ENCODE data around the gene STX5.

The STX5 gene

DNA sequence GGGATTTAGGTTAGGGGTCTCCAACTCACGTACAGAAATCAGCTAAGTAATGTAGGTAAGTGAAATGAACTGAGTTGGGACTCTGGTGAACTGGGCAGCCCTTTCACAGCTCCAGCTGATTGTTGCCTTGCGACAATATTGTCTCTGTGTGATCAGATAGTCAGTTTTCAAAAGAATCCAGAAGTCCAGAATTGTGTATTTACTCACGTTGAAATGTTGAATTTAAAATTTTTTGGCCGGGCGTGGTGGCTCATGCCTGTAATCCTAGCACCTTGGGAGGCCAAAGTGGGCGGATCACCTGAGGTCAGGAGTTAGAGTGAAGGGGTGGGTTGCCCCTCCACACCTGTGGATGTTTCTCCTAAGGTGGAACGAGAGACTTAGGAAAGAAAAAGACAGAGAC lies 26.4 kb upstream of the STX5 start:
- no peak for ATAC-seq (replicated peaks)
- no peak for DNase-seq
- no peaks in the 10 kb centered on the region for H3K9me3 Mint-ChIP-seq
- no peaks in the 10 kb centered on the region for H3K27me3 Mint-ChIP-seq
- peaks cover 43 to 51% of the 10 kb centered on the region in 2 donors for H3K36me3 Mint-ChIP-seq
- H3K4me1 Mint-ChIP-seq, result peaks cover 30 to 77% of the 10 kb centered on the region in 2 donors
- H3K4me3 Mint-ChIP-seq, result peak overlapping the region; percentile 97 to 98
- peak overlapping the region; percentile 51 for H3K27ac Mint-ChIP-seq

DNA sequence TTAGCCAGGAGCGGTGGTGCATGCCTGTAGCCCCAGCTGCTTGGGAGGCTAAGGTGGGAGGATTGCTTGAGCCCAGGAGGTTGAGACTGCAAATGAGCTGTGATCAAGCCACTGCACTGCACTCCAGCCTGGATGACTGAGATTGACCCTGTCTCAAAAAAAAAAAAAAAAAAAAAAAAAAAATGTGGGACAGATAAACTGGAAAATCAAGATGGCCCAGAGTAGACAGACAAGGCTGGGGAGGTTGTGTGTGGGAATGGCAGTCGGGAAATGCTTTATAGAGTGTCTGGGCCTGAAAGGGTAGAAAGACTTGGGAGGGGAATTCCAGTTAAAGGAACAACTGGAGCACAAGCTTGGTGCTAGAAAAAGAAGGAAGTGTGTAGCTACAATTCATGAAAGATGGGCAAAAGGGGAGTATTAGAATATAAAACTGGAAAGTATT lies 25.7 kb upstream of the STX5 start:
- Mint-ChIP-seq H3K4me1 (peaks cover 34 to 77% of the 10 kb centered on the region in 2 donors), H3K36me3 (peaks cover 49 to 54% of the 10 kb centered on the region in 2 donors), H3K4me3 (peak overlapping the region; percentile 97 to 98), H3K27me3 (no peaks in the 10 kb centered on the region), H3K9me3 (no peaks in the 10 kb centered on the region), H3K27ac (peak overlapping the region; percentile 65)
- no peak for DNase-seq
- ATAC-seq (replicated peaks), result no peak

DNA sequence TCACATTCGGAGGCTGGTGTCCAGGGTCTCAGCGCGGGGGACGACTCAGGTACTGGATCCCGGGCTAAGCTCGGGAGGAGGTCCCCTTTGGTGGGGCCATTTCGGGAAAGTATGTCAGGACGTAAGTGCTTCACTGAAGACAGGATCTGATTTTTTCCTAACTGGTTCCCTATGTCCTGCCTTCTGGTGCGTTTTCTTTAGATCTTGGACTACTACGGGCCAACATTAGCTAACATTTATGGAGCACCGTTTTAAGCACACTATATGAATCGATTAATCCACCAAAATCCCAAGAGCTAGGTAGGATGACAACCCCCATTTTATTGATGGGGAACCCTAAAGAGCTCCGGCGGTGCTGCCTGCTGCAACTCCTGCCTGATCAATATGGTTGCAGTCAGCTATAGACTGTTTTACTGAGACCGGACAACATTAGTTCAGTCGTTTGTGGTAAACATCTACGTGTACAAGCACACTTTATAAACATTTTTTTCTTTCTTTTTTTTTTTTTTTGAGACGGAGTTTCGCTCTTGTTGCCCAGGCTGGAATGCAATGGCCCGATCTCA lies 24.6 kb upstream of the STX5 start:
- Mint-ChIP-seq H3K27me3 (no peaks in the 10 kb centered on the region), H3K9me3 (no peaks in the 10 kb centered on the region), H3K27ac (peak overlapping the region; percentile 100), H3K36me3 (peaks cover 55 to 60% of the 10 kb centered on the region in 2 donors), H3K4me1 (peaks cover 36 to 79% of the 10 kb centered on the region in 2 donors), H3K4me3 (peak overlapping the region; percentile 97 to 98)
- ATAC-seq (replicated peaks), result peak; percentile 17 to 22
- DNase-seq, result no peak

- H3K27ac Mint-ChIP-seq, result peak overlapping the region; percentile 100
- peaks cover 55 to 61% of the 10 kb centered on the region in 2 donors for H3K36me3 Mint-ChIP-seq
- peak; percentile 98 for DNase-seq
- H3K9me3 Mint-ChIP-seq, result no peaks in the 10 kb centered on the region
- peaks cover 35 to 79% of the 10 kb centered on the region in 2 donors for H3K4me1 Mint-ChIP-seq
- ATAC-seq (replicated peaks), result peak; percentile 88 to 93
- H3K4me3 Mint-ChIP-seq, result peak overlapping the region; percentile 97 to 98
- no peaks in the 10 kb centered on the region for H3K27me3 Mint-ChIP-seq
These were observed 23.9 kb upstream of the STX5 start for GRCh38 chr11:62855571-62856332.

DNA sequence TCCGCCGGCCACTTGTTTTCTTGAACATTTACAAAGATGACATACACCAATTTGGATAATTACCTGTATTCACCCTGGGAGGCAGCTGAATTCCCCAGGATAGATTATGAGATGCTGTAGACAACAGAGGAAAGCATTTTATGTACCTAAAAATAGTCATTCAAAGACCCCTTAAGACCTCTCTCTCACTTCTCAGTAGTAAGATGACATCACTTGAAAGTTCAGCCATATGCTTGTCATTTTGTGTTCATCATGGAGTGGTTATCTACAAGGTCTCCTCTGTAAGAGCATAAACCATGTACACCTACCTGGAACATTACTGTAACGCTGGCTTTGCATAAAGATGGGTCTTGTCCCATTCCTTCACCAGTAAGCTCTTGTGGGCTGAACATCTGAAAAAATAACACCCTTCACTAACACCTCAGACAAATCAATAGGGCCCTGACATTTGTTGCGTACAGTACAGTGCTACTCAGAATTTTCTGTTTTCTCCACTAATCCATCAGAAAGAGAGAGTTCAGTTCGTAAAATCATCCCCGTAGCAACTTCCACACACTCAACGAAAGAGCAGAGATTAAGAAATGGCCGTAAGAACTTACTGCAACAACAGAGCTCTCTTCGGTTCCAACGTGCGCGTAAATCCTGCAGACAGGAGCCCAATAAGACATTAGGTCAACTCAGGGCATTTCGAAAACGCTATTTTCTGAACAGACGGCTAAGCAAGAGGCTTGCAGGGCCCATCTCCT lies 23.1 kb upstream of the STX5 start:
- Mint-ChIP-seq H3K27ac (peak overlapping the region; percentile 100), H3K4me1 (peaks cover 35 to 75% of the 10 kb centered on the region in 2 donors), H3K4me3 (peak overlapping the region; percentile 97 to 98), H3K27me3 (no peaks in the 10 kb centered on the region), H3K9me3 (no peaks in the 10 kb centered on the region), H3K36me3 (peaks cover 55 to 61% of the 10 kb centered on the region in 2 donors)
- ATAC-seq (replicated peaks) (no peak), DNase-seq (no peak)

- Mint-ChIP-seq H3K27me3 (no peaks in the 10 kb centered on the region), H3K4me3 (peak overlapping the region; percentile 97 to 98), H3K36me3 (peaks cover 48 to 53% of the 10 kb centered on the region in 2 donors), H3K27ac (peak overlapping the region; percentile 100), H3K9me3 (no peaks in the 10 kb centered on the region), H3K4me1 (peaks cover 33 to 67% of the 10 kb centered on the region in 2 donors)
- no peak for ATAC-seq (replicated peaks)
- DNase-seq, result no peak
These were observed 22.4 kb upstream of the STX5 start for GRCh38 chr11:62854013-62854824.

DNA sequence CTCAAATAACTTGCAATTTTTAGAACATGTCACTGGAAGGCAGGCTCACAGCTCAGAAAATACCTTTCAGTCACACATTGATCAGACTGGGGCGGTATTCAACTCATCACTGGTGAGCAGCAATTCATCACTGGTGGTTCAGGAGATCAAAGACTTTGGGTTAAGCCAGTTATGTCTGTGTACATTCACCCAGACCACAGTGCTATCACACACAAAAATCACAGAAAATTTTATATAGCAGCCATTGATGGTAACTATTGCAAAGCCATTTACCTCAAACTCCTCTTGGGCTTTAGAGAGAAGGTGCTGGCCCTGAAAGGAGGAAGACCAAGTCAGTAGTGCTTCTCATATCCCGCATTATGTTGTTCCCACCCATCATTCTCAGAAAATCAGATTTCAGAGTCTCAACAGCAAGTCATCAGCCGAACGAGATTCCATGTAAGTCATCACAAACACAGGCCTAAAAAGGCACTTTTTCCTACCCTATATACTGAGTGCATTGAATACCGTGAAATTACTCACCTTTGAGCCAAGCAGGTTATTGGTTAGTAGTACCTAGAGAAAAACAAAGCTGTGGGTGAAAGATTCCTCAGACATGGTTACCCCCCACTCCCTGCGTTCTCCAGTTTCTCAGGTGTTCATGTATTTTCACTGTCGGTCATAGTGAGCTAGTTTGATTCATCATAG lies 21.6 kb upstream of the STX5 start:
- Mint-ChIP-seq H3K4me3 (peak overlapping the region; percentile 97 to 98), H3K9me3 (no peaks in the 10 kb centered on the region), H3K27me3 (no peaks in the 10 kb centered on the region), H3K27ac (peak overlapping the region; percentile 100), H3K36me3 (peaks cover 47 to 53% of the 10 kb centered on the region in 2 donors), H3K4me1 (peaks cover 32 to 64% of the 10 kb centered on the region in 2 donors)
- ATAC-seq (replicated peaks) (no peak), DNase-seq (no peak)

DNA sequence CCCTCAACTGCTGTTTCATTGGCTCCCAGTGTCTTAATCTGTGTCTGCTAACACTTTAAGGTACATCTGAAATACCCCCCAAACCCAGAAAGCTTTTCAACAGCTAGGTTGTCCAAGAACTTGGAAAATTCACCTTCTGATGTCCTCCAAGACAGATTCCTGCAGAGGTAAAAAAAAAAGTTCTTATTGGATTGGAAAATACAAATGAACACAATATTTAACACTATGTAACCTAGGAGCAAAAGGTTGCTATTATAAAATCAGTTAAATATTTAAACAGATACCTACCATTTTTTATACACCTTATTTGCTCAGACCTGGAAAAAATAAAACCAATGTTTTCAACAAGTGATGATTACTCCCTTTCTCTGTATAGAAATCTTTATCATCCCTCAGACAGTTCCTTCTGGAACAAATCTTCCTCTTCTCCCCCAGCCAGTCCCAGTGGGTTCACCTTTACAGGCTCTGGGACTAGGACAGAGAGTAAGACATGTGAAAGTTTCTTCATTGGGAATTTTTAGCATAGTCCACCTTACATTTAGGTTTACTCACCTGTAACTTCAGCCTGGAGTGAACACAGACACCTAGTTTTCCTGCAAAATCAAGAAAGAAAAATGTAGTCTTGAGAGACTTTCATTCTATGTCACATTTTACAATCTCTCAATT lies 20.8 kb upstream of the STX5 start:
- H3K4me3 Mint-ChIP-seq, result peak overlapping the region; percentile 97 to 98
- no peaks in the 10 kb centered on the region for H3K27me3 Mint-ChIP-seq
- H3K36me3 Mint-ChIP-seq, result peaks cover 44 to 49% of the 10 kb centered on the region in 2 donors
- H3K27ac Mint-ChIP-seq, result peak overlapping the region; percentile 100
- H3K9me3 Mint-ChIP-seq, result no peaks in the 10 kb centered on the region
- peaks cover 26 to 57% of the 10 kb centered on the region in 2 donors for H3K4me1 Mint-ChIP-seq
- DNase-seq (no peak), ATAC-seq (replicated peaks) (no peak)

DNA sequence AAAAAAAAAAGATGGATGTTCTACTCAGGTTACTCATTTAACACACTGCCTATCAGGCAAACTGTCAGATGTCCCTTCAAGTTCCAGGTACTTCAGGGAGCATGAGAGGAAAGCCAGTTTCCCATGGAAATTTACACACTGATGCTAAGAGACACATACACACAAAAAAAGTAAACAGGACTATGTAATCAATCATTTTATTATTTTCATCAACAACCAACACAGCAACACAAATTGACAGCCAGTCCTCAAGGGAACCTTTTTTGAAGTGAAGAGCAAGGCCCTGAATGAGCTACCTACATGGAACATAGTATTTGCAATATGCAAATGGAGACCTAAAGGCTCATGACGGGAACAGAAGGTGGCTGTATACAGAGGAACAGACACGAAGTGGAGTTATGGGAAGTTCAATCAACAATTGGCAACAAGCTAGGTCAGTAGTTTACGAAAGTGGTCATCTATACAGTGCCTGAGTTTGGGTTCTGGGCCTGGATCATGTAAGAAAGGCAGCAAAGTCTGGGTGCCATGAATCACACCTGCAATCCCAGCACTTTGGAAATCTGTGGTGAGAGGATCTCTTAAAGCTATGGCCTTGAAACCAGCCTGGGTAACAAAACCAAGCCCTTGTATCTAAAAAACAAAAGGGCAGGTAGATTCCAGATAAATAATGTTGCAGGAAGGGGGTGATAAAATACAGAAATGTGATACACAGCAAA lies 20.1 kb upstream of the STX5 start:
- no peak for ATAC-seq (replicated peaks)
- peak overlapping the region; percentile 84 for H3K27ac Mint-ChIP-seq
- no peaks in the 10 kb centered on the region for H3K9me3 Mint-ChIP-seq
- peaks cover 21 to 50% of the 10 kb centered on the region in 2 donors for H3K4me1 Mint-ChIP-seq
- no peaks in the 10 kb centered on the region for H3K27me3 Mint-ChIP-seq
- no peak for DNase-seq
- H3K4me3 Mint-ChIP-seq, result peak overlapping the region; percentile 9 to 60
- peaks cover 38 to 47% of the 10 kb centered on the region in 2 donors for H3K36me3 Mint-ChIP-seq

- H3K4me1 Mint-ChIP-seq, result peaks cover 21 to 46% of the 10 kb centered on the region in 2 donors
- peak overlapping the region; percentile 9 to 52 for H3K4me3 Mint-ChIP-seq
- no peaks in the 10 kb centered on the region for H3K9me3 Mint-ChIP-seq
- ATAC-seq (replicated peaks), result no peak
- no peaks in the 10 kb centered on the region for H3K27me3 Mint-ChIP-seq
- no peak for DNase-seq
- H3K36me3 Mint-ChIP-seq, result peaks cover 38 to 46% of the 10 kb centered on the region in 2 donors
- peak overlapping the region; percentile 84 for H3K27ac Mint-ChIP-seq
These were observed 19.3 kb upstream of the STX5 start for GRCh38 chr11:62850911-62851806.

- H3K4me1 Mint-ChIP-seq, result peaks cover 10 to 18% of the 10 kb centered on the region in 2 donors
- no peak for ATAC-seq (replicated peaks)
- H3K27ac Mint-ChIP-seq, result peak overlapping the region; percentile 77
- no peaks in the 10 kb centered on the region for H3K27me3 Mint-ChIP-seq
- H3K36me3 Mint-ChIP-seq, result peaks cover 9 to 12% of the 10 kb centered on the region in 2 donors
- no peak for DNase-seq
- H3K4me3 Mint-ChIP-seq, result no peak overlapping the region
- H3K9me3 Mint-ChIP-seq, result no peaks in the 10 kb centered on the region
These were observed 16.0 kb upstream of the STX5 start for GRCh38 chr11:62847767-62848314.

Data from stimulated activated naive B cell treated with anti-CD40 and anti-IgM and Interleukin-4, amounts not matched to agents 10 μg/mL and 1 μg/mL and 100 μg/mL, for 72 hours (primary cell).